Smooth muscle cell of bladder (primary cell): ENCODE measurements around the gene CPEB1. TPM values are rescaled to one million over a fixed set of nuclear protein-coding genes. Genes with fewer than 3 reads are reported as not detected.

ENCODE experiments used
- total RNA-seq: library from RNA; depleted of rRNA; stranded (reverse); fragments of >200 nt; gene quantifications from 2 replicates; pipeline ENCODE4 v1.2.3, GENCODE V29; 2014

The CPEB1 gene
- 12.5 and 13.7 TPM in 2 replicates for total RNA-seq

DNA sequence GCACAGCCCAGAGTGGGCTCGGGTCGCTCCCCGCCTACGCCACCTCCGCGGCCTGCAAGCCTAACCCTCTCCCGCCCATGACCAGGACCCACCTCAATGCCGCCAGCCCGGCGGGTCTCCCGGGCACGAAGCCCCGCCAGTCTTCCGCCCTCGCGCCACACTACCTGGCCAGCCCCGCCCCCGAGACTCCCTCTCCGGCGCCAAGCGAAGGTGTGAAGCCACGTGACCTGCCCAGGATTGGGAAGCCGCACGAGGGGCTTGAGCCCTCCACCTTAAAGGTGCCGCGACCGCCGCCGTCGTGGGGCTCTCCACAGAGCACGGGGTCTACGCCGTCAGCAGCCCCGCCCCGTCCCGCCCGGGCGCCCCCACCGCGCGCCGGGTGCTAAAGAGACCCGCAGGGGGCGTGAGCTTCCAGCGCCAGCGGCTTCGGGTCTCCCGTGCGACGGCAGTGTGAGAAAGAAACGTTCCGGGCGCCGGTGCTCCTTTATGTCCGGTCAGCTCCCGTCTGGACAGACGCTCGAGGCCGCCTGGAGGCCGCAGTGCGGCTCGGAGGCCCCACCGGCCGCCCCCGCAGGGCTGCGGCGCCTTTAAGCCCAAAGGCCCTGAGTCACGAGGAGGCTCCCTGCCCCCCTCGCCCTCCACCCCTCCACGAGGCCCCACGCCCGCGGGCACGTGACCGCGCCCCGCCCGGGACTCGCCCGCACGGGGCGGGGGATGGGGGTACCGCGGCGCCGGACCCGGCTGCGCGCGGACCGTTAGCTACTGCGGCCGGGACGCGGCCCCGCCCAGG is at the start of gene CPEB1:
Gene CPEB1, minus strand, starts transcription at position 319 of the 790 bp plus-strand sequence. CDS start 18,904 bp downstream, outside the sequence.

DNA sequence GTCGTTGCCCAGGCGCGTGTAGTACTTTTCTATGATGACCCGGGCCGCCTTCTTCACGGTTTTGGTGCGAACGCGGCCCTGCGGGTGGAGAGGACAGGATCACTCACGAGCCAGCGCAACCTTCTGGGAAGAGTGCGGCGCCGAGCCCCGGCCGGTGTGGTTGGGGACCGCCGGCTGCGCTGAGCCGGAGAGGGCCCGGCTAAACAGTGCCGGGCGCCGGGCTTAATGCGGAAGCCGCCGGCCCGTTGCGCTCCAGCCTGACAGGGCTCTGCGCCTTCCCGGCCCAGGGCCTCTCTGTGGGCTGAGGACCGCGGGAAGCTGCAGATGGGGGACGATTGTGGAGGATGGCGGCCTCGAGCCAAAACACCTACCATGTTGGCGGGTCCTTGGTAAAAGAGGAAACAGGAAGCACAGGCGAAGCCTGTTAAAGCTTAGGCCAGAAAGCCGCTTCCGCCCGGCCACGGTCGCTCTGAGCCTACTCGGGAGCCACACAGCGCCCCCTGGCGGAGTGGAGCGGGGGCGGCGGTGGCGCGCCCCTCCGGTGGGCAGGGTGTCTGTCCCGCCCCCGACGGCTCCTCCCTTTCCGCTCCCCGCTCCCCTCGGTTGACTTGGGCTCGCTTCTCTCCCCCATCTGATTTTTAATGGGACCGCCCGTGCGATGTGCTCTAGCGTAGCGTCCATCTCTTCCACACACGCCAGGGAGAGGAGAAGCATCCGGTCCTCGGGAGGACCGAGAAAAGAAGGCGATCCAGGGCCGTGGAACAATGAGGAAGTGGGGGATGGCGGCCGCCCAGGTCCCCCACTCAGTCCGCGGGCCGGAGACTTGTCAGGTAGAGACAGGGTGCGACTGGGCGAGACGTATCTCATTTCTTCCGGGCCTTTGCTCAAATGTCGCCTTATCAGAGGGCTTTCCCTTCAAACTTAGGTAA is 106.8 kb downstream of the CPEB1 start, which contains the start of gene RPS17:
Gene RPS17, minus strand, starts transcription at position 403 of the 929 bp plus-strand sequence. Its CDS starts 29 bp downstream, at position 374.

Other genes starting within 250 kb of the CPEB1 start
- gene GOLGA6L9, start 217.5 kb downstream of the CPEB1 start, total RNA-seq: 1.1 and 1.4 TPM in 2 replicates
- 2,706 and 3,179 TPM in 2 replicates for gene RPS17, start 106.9 kb downstream of the CPEB1 start, total RNA-seq
- 0.28 and 0.43 TPM in 2 replicates for gene AP3B2, start 62.5 kb upstream of the CPEB1 start, total RNA-seq
- not detected in 2 replicates for gene FSD2, start 158.7 kb upstream of the CPEB1 start, total RNA-seq
- gene WHAMM, start 162.3 kb upstream of the CPEB1 start, total RNA-seq: 2.8 and 4.1 TPM in 2 replicates